ENCODE results near the gene FAM78B.

DNA sequence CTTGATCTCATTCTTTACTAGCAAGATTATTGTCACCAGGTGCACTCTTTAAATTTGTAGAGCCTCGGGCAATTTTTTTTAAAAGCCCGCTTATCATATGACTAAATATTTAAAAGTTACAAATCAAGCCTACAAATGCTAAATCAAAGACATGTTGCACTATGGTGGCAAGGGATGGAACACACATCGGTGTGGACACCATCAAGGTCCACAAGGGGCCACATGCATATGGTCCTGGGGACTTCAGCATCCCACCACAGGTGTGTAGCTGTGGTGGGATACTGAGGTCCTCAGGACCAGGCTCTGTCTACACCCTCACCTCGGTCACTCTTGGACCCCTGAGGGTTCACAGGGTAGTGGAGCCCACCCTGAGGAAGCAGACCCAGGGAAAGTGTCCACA is 45.8 kb downstream of the FAM78B start:
- TF ChIP-seq YY1 (IDR thresholded peaks at IDR 0.05; ENCODE audit: low read depth, low read length), result no peak
- TF ChIP-seq ZNF274 (IDR thresholded peaks at IDR 0.05; ENCODE audit: borderline replicate concordance, extremely low read depth, low read length), result no peak
- TF ChIP-seq POLR2A (IDR thresholded peaks at IDR 0.05; ENCODE audit: control extremely low read depth in 1 of 2, low read depth in 2 of 2, low read length in 2 of 2), result no peak
- TF ChIP-seq POLR2AphosphoS5 (IDR thresholded peaks at IDR 0.05; ENCODE audit: low read depth, low read length), result no peak
- no peak for TF ChIP-seq CTCF (IDR thresholded peaks at IDR 0.05; ENCODE audit: control extremely low read depth in 1 of 3, insufficient read depth in 1 of 3, low read depth in 1 of 3, low read length in 3 of 3)
- TF ChIP-seq EZH2 (IDR thresholded peaks at IDR 0.05; ENCODE audit: low read depth, low read length, severe bottlenecking), result no peak
- no peak for TF ChIP-seq TAF1 (IDR thresholded peaks at IDR 0.05; ENCODE audit: low read depth, low read length)
